H9 (cell line): ENCODE data around the gene HOXA1. TPM values are rescaled to one million over a fixed set of nuclear protein-coding genes. Genes with fewer than 3 reads are reported as not detected.

Experiments used
- DNase-seq: peaks from one replicate; pipeline ENCODE4 v3.0.0-alpha.2; 2017
- H2AFZ ChIP-seq: one replicate; pipeline ENCODE4 v1.6.1; 2013; ENCODE audit warnings: mild to moderate bottlenecking, low read length, control low read depth, moderate library complexity
- H2AK5ac ChIP-seq: 2 replicates; pipeline ENCODE4 v1.6.1; 2013; ENCODE audit warnings: low read length, control low read depth, mixed read lengths; ENCODE audit not compliant: insufficient read length
- H2BK120ac ChIP-seq: one replicate; pipeline ENCODE4 v1.6.1; 2013; ENCODE audit warnings: low read depth, mild to moderate bottlenecking, low read length, control low read depth, inconsistent platforms; ENCODE audit not compliant: poor library complexity, severe bottlenecking
- H2BK12ac ChIP-seq: 2 replicates; pipeline ENCODE4 v1.6.1; 2013; ENCODE audit warnings: low read length, control low read depth, mixed read lengths, low read depth; ENCODE audit not compliant: insufficient read length
- H2BK15ac ChIP-seq: 2 replicates; pipeline ENCODE4 v1.6.1; 2013; ENCODE audit warnings: low read depth, low read length, control low read depth
- H2BK20ac ChIP-seq: one replicate; pipeline ENCODE4 v1.6.1; 2013; ENCODE audit warnings: low read depth, mild to moderate bottlenecking, low read length, control low read depth, inconsistent platforms; ENCODE audit not compliant: poor library complexity, severe bottlenecking
- H2BK5ac ChIP-seq: 2 replicates; pipeline ENCODE4 v1.6.1; 2013; ENCODE audit warnings: low read length, control low read depth, mixed read lengths; ENCODE audit not compliant: insufficient read length
- H3K14ac ChIP-seq: 2 replicates; pipeline ENCODE4 v1.6.1; 2013; ENCODE audit warnings: low read length, control low read depth; ENCODE audit not compliant: insufficient read depth
- H3K18ac ChIP-seq: 2 replicates; pipeline ENCODE4 v1.6.1; 2013; ENCODE audit warnings: low read depth, mild to moderate bottlenecking, mixed read lengths, low read length, control low read depth; ENCODE audit not compliant: insufficient read length
- H3K23ac ChIP-seq: 2 replicates; pipeline ENCODE4 v1.6.1; 2013; ENCODE audit warnings: low read length, control low read depth, mixed read lengths, low read depth; ENCODE audit not compliant: insufficient read length
- H3K23me2 ChIP-seq: 2 replicates; pipeline ENCODE4 v1.6.1; 2013; ENCODE audit warnings: low read depth, mild to moderate bottlenecking, mixed read lengths, low read length, control low read depth; ENCODE audit not compliant: insufficient read length, poor library complexity, severe bottlenecking
- H3K27ac ChIP-seq: 2 replicates; pipeline ENCODE4 v1.5.1; 2013; ENCODE audit warnings: low read length, control low read depth, mixed read lengths, low read depth; ENCODE audit not compliant: insufficient read length
- H3K27me3 ChIP-seq: 2 replicates; pipeline ENCODE4 v1.6.1; 2013; ENCODE audit warnings: low read length, control low read depth, inconsistent platforms; ENCODE audit not compliant: insufficient read depth
- H3K4ac ChIP-seq: 2 replicates; pipeline ENCODE4 v1.6.1; 2013; ENCODE audit warnings: low read depth, mild to moderate bottlenecking, control low read depth, inconsistent platforms, low read length, moderate library complexity
- H3K4me1 ChIP-seq: 2 replicates; pipeline ENCODE4 v1.6.1; 2013; ENCODE audit warnings: low read length, control low read depth, inconsistent platforms; ENCODE audit not compliant: insufficient read depth
- H3K4me2 ChIP-seq: 2 replicates; pipeline ENCODE4 v1.6.1; 2013; ENCODE audit warnings: low read length, control low read depth, mixed read lengths; ENCODE audit not compliant: insufficient read length, insufficient read depth
- H3K56ac ChIP-seq: 2 replicates; pipeline ENCODE4 v1.6.1; 2013; ENCODE audit warnings: low read depth, mild to moderate bottlenecking, mixed read lengths, low read length, control low read depth; ENCODE audit not compliant: insufficient read length
- H3K79me1 ChIP-seq: 2 replicates; pipeline ENCODE4 v1.6.1; 2013; ENCODE audit warnings: low read depth, mild to moderate bottlenecking, moderate library complexity, low read length, control low read depth, inconsistent platforms; ENCODE audit not compliant: insufficient read depth, poor library complexity, severe bottlenecking
- H3K79me2 ChIP-seq: 2 replicates; pipeline ENCODE4 v1.6.1; 2013; ENCODE audit warnings: low read length, control low read depth, inconsistent platforms; ENCODE audit not compliant: insufficient read depth
- H3K9ac ChIP-seq: 2 replicates; pipeline ENCODE4 v1.6.1; 2013; ENCODE audit warnings: low read length, control low read depth, mixed read lengths; ENCODE audit not compliant: insufficient read length; ENCODE audit errors: extremely low read depth
- H3K9me3 ChIP-seq: one replicate; pipeline ENCODE4 v1.6.1; 2013; ENCODE audit warnings: low read depth, low read length, inconsistent platforms; ENCODE audit not compliant: control insufficient read depth
- H3T11ph ChIP-seq: one replicate; pipeline ENCODE4 v1.6.1; 2013; ENCODE audit warnings: mild to moderate bottlenecking, low read length, control low read depth, inconsistent platforms
- H4K20me1 ChIP-seq: one replicate; pipeline ENCODE4 v1.6.1; 2013; ENCODE audit not compliant: control insufficient read depth, insufficient read length, insufficient read depth
- H4K5ac ChIP-seq: 2 replicates; pipeline ENCODE4 v1.6.1; 2013; ENCODE audit warnings: low read depth, mild to moderate bottlenecking, mixed read lengths, low read length, control low read depth; ENCODE audit not compliant: insufficient read length
- H4K8ac ChIP-seq: replicated peaks from 2 replicates; pipeline ENCODE4 v1.6.1; 2013; ENCODE audit warnings: low read length, control low read depth, mixed read lengths, low read depth; ENCODE audit not compliant: insufficient read length
- H4K91ac ChIP-seq: 2 replicates; pipeline ENCODE4 v1.6.1; 2013; ENCODE audit warnings: low read depth, mild to moderate bottlenecking, moderate library complexity, mixed read lengths, low read length, control low read depth; ENCODE audit not compliant: insufficient read length
- H3K27ac Mint-ChIP-seq, 3 experiments: 2 replicates in 2 of 3; 3 replicates in 1 of 3; pipeline ENCODE4 v1.8.0; 2020 to 2021; ENCODE audit warnings: mixed read lengths in 3 of 3, mild to moderate bottlenecking in 1 of 3, moderate library complexity in 1 of 3
- H3K27me3 Mint-ChIP-seq: 2 replicates; pipeline ENCODE4 v1.8.0; 2021; ENCODE audit warnings: low read depth, mild to moderate bottlenecking, moderate library complexity, mixed read lengths
- H3K36me3 Mint-ChIP-seq, 3 experiments: 2 replicates in 2 of 3; 3 replicates in 1 of 3; pipeline ENCODE4 v1.8.0; 2020 to 2021; ENCODE audit warnings: low read depth in 3 of 3, mixed read lengths in 3 of 3; ENCODE audit not compliant: insufficient read depth in 1 of 3
- H3K4me1 Mint-ChIP-seq, 2 experiments: 2 replicates each; pipeline ENCODE4 v1.8.0; 2020; ENCODE audit warnings: mixed read lengths in 2 of 2
- H3K4me3 Mint-ChIP-seq, 2 experiments: 2 replicates in 1 of 2; 3 replicates in 1 of 2; pipeline ENCODE4 v1.8.0; 2020 to 2021; ENCODE audit warnings: mild to moderate bottlenecking in 2 of 2, mixed read lengths in 2 of 2, moderate library complexity in 1 of 2
- H3K9me3 Mint-ChIP-seq, 2 experiments: 2 replicates in 1 of 2; 3 replicates in 1 of 2; pipeline ENCODE4 v1.8.0; 2020; ENCODE audit warnings: mild to moderate bottlenecking in 2 of 2, mixed read lengths in 2 of 2, moderate library complexity in 1 of 2
- WGBS: extraction: QIAGEN DNeasy Blood & Tissue Kit; methylation state at CpG from one replicate; pipeline ENCODE4 v1.1.7; 2013; ENCODE audit warnings: missing lambda C conversion rate, low lambda C conversion rate, mixed read lengths; ENCODE audit not compliant: insufficient read length; ENCODE audit errors: extremely low coverage; 5-methylcytosine and 5-hydroxymethylcytosine counted together
- total RNA-seq: library from RNA; stranded (reverse); gene quantifications from 2 replicates; pipeline ENCODE4 v1.2.1, GENCODE V29; 2021
- TF ChIP-seq, protein P1 (sequence below): fragments of 200-600 bp; sonication (generic); conservative IDR thresholded peaks from 3 replicates; pipeline ENCODE4 v1.8.0; 2021; ENCODE audit warnings: antibody characterized with exemption, mild to moderate bottlenecking

HOXA1 gene
- total RNA-seq, 1 experiment from 2014 or later, result not detected

DNA sequence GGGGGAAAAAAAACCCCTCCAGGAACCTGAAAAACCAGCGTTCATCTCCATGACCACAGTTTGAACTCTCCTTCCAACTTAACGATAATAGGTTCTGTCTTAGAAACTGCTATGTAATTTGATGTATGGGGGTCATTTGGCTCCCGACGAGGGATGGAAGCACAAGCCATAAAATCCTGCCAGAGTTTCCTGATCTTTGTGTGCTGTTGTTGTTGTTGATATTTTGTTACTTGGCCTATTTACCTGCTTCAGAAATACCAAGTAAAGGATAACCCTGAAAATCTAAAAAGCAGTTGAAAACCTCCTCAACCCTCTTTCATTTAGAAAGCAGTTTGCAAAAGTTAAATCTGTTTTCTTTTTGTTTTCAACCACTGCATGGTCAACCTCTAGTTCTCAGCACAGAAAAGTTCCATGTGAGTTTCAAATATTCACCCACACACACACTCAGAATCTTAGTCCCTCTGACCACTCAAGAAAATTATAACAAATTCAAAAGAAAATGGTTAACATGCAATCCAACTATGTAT is 16.0 kb upstream of the HOXA1 start:
- no peak overlapping the region for H3K14ac ChIP-seq
- no peak overlapping the region for H2BK5ac ChIP-seq
- Mint-ChIP-seq H3K36me3 (no peaks in the 10 kb centered on the region; a peak in 1 of 7 replicates), H3K4me1 (peaks cover 10 to 19% of the 10 kb centered on the region in 2 experiments), H3K9me3 (peaks cover 0 to 3% of the 10 kb centered on the region in 2 experiments; a peak in 3 of 5 replicates), H3K27ac (no peak overlapping the region), H3K4me3 (no peak overlapping the region), H3K27me3 (peaks cover 98% of the 10 kb centered on the region)
- DNase-seq, result no peak
- H3K56ac ChIP-seq, result no peak overlapping the region
- H3K4me2 ChIP-seq, result no peak overlapping the region
- peaks cover 2% of the 10 kb centered on the region for H4K20me1 ChIP-seq
- H3K79me1 ChIP-seq, result no peaks in the 10 kb centered on the region
- H2BK20ac ChIP-seq, result no peak overlapping the region
- H4K91ac ChIP-seq, result no peak overlapping the region
- H3K23me2 ChIP-seq, result peaks cover 3% of the 10 kb centered on the region
- H3T11ph ChIP-seq, result no peak overlapping the region
- no peak overlapping the region for H2AK5ac ChIP-seq
- no peak overlapping the region for H2AFZ ChIP-seq
- no peak overlapping the region for H3K4ac ChIP-seq
- no peak overlapping the region for H2BK12ac ChIP-seq
- H2BK120ac ChIP-seq, result no peak overlapping the region
- no peak overlapping the region for H2BK15ac ChIP-seq
- H3K27me3 ChIP-seq, result peaks cover 96% of the 10 kb centered on the region
- H3K23ac ChIP-seq, result no peak overlapping the region
- H4K8ac ChIP-seq, result no peak overlapping the region
- no peak overlapping the region for H3K18ac ChIP-seq
- H3K4me1 ChIP-seq, result no peaks in the 10 kb centered on the region
- no peak overlapping the region for H3K27ac ChIP-seq
- no peaks in the 10 kb centered on the region for H3K79me2 ChIP-seq
- TF ChIP-seq, protein P1, sequence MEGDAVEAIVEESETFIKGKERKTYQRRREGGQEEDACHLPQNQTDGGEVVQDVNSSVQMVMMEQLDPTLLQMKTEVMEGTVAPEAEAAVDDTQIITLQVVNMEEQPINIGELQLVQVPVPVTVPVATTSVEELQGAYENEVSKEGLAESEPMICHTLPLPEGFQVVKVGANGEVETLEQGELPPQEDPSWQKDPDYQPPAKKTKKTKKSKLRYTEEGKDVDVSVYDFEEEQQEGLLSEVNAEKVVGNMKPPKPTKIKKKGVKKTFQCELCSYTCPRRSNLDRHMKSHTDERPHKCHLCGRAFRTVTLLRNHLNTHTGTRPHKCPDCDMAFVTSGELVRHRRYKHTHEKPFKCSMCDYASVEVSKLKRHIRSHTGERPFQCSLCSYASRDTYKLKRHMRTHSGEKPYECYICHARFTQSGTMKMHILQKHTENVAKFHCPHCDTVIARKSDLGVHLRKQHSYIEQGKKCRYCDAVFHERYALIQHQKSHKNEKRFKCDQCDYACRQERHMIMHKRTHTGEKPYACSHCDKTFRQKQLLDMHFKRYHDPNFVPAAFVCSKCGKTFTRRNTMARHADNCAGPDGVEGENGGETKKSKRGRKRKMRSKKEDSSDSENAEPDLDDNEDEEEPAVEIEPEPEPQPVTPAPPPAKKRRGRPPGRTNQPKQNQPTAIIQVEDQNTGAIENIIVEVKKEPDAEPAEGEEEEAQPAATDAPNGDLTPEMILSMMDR, result no peak
- no peak overlapping the region for H3K9ac ChIP-seq
- no CpG with 5 or more reads among the region's 4 CpGs for WGBS
- no peaks in the 10 kb centered on the region for H3K9me3 ChIP-seq
- H4K5ac ChIP-seq, result no peak overlapping the region
